ENCODE results near the gene SNX25.

DNA sequence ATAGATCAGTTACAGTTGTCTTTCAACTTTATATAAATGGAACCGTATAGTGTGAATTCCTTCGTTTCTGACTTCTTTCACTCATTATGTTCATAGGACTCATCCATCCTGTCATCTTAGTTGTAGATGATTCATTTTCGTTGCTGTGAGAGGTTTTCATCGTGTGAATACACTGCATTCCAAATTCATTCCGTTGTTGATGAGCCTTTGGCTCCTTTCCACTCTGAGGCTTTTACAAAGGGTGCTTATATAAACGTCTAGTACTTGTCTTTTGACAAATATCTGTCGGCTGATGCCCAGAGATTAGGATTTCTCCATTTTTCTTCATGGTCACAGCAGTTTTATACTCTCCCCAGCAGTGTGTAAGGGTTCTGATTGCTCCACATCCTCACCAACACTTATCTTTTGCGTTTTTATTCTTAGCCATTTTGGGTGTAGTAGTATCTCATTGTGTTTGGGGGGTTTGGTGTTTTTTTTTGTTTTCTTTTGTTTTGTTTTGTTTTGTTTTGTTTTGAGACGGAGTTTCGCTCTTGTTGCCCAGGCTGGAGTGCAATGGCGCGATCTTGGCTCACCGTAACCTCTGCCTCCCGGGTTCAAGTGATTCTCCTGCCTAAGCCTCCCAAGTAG lies 137.7 kb downstream of the SNX25 start:
- TF ChIP-seq, protein P1, sequence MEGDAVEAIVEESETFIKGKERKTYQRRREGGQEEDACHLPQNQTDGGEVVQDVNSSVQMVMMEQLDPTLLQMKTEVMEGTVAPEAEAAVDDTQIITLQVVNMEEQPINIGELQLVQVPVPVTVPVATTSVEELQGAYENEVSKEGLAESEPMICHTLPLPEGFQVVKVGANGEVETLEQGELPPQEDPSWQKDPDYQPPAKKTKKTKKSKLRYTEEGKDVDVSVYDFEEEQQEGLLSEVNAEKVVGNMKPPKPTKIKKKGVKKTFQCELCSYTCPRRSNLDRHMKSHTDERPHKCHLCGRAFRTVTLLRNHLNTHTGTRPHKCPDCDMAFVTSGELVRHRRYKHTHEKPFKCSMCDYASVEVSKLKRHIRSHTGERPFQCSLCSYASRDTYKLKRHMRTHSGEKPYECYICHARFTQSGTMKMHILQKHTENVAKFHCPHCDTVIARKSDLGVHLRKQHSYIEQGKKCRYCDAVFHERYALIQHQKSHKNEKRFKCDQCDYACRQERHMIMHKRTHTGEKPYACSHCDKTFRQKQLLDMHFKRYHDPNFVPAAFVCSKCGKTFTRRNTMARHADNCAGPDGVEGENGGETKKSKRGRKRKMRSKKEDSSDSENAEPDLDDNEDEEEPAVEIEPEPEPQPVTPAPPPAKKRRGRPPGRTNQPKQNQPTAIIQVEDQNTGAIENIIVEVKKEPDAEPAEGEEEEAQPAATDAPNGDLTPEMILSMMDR (IDR thresholded peaks at IDR 0.05), result no peak
- no peak for TF ChIP-seq EZH2 (IDR thresholded peaks at IDR 0.05; ENCODE audit: borderline replicate concordance, insufficient read depth, low read depth, low read length, poor library complexity, severe bottlenecking)

Measured in B cell (primary cell).